Fibroblast of lung (primary cell): ENCODE results near the gene HMCN2. TPM values are rescaled to one million over a fixed set of nuclear protein-coding genes. Genes with fewer than 3 reads are reported as not detected.

ENCODE experiments used
- DNase-seq, 2 donors: peaks; one replicate each; pipeline versions ENCODE4 v3.0.0 to v3.0.0-alpha.2; 2010; ENCODE audit warnings: low read depth in 2 of 2
- H2AFZ ChIP-seq: 2 replicates; pipeline ENCODE4 v1.5.1; 2012; ENCODE audit warnings: low read length, control low read depth, inconsistent platforms
- H3K27ac ChIP-seq: 2 replicates; pipeline ENCODE4 v1.5.1; 2011; ENCODE audit warnings: low read length, control low read depth; ENCODE audit not compliant: insufficient read depth
- H3K27me3 ChIP-seq: 2 replicates; pipeline ENCODE4 v1.5.1; 2011; ENCODE audit warnings: mild to moderate bottlenecking, low read length; ENCODE audit not compliant: control insufficient read depth, insufficient read depth
- H3K36me3 ChIP-seq: 2 replicates; pipeline ENCODE4 v1.5.1; 2011; ENCODE audit warnings: low read length; ENCODE audit not compliant: control insufficient read depth, insufficient read depth
- H3K4me1 ChIP-seq: 2 replicates; pipeline ENCODE4 v1.5.1; 2011; ENCODE audit warnings: low read length; ENCODE audit not compliant: control insufficient read depth, insufficient read depth; ENCODE audit errors: extremely low read depth
- H3K4me2 ChIP-seq: 2 replicates; pipeline ENCODE4 v1.5.1; 2011; ENCODE audit warnings: low read length, control low read depth; ENCODE audit not compliant: insufficient read depth; ENCODE audit errors: extremely low read depth
- H3K4me3 ChIP-seq, 4 experiments: fragments of 200-600 bp in 1 of 4; sonication (generic) in 1 of 4; replicated peaks in 1 of 4; 2 replicates each; pipeline ENCODE4 v1.5.1; 2011 to 2016; ENCODE audit warnings: low read length in 4 of 4, low read depth in 3 of 4, mild to moderate bottlenecking in 3 of 4, control low read depth in 2 of 4, inconsistent platforms in 1 of 4, mixed read lengths in 1 of 4; ENCODE audit not compliant: insufficient read depth in 1 of 4; ENCODE audit errors: control extremely low read depth in 1 of 4
- H3K79me2 ChIP-seq: 2 replicates; pipeline ENCODE4 v1.5.1; 2012; ENCODE audit warnings: mild to moderate bottlenecking, low read length, inconsistent platforms; ENCODE audit not compliant: control insufficient read depth, insufficient read depth
- H3K9ac ChIP-seq: 2 replicates; pipeline ENCODE4 v1.5.1; 2011; ENCODE audit warnings: mild to moderate bottlenecking, low read length, control low read depth; ENCODE audit not compliant: insufficient read depth
- H3K9me3 ChIP-seq: 2 replicates; pipeline ENCODE4 v1.5.1; 2012; ENCODE audit warnings: low read depth, low read length; ENCODE audit not compliant: control insufficient read depth, insufficient read depth
- H4K20me1 ChIP-seq: 2 replicates; pipeline ENCODE4 v1.5.1; 2011; ENCODE audit warnings: low read length; ENCODE audit not compliant: control insufficient read depth, insufficient read depth; ENCODE audit errors: extremely low read depth
- CTCF ChIP-seq, 2 donors: IDR thresholded peaks in 1 of 2; conservative IDR thresholded peaks in 1 of 2; 1 replicate in 1 of 2; 2 replicates in 1 of 2; pipeline ENCODE4 v1.5.1; 2011 to 2012; ENCODE audit warnings: low read length in 2 of 2, control low read depth in 1 of 2, inconsistent platforms in 1 of 2, low read depth in 1 of 2, mild to moderate bottlenecking in 1 of 2
- EZH2 ChIP-seq: IDR thresholded peaks from 2 replicates; pipeline ENCODE4 v1.5.1; 2012; ENCODE audit warnings: low read length, control low read depth, mild to moderate bottlenecking; ENCODE audit errors: missing control alignments
- polyA plus RNA-seq, 2 donors: library from polyadenylated mRNA; depleted of rRNA in 1 of 2; stranded (reverse) in 1 of 2; unstranded in 1 of 2; fragments of >200 nt; gene quantifications; 2 replicates each; pipeline ENCODE4 v1.2.1, GENCODE V29; 2011 to 2012; ENCODE audit warnings: missing spikeins in 1 of 2
- total RNA-seq: library from RNA; depleted of rRNA; stranded (reverse); fragments of >200 nt; gene quantifications from 2 replicates; pipeline ENCODE4 v1.2.1, GENCODE V29; 2014

HMCN2 gene
- total and polyA plus RNA-seq, 2 donors (not counting 1 experiment from before 2014, with no cell fraction given) = under 0.01 TPM; not detected in 1

- Histone ChIP-seq H3K27me3 (no peaks in the 10 kb centered on the region), H3K36me3 (no peaks in the 10 kb centered on the region), H3K4me3 (no peak overlapping the region), H3K27ac (no peak overlapping the region), H2AFZ (no peak overlapping the region), H3K79me2 (no peaks in the 10 kb centered on the region), H3K4me1 (no peaks in the 10 kb centered on the region), H4K20me1 (no peaks in the 10 kb centered on the region), H3K9me3 (no peaks in the 10 kb centered on the region), H3K4me2 (no peak overlapping the region), H3K9ac (no peak overlapping the region)
- no peak for DNase-seq
- TF ChIP-seq EZH2 = no peak
- TF ChIP-seq CTCF (conservative IDR thresholded peaks at IDR 0.05 in 1 of 2, IDR thresholded peaks at IDR 0.05 in 1 of 2; ENCODE audit: low read depth in 1 of 2, low read length in 2 of 2) = no peak
Observed at GRCh38 chr9:130378875-130379648, 113.5 kb downstream of the HMCN2 start.

GRCh38 chr9:130379649-130379970 lies 114.0 kb downstream of the HMCN2 start:
- no peak overlapping the region for H2AFZ ChIP-seq
- H3K4me3 ChIP-seq = no peak overlapping the region
- no peaks in the 10 kb centered on the region for H3K9me3 ChIP-seq
- H3K9ac ChIP-seq = no peak overlapping the region
- no peaks in the 10 kb centered on the region for H3K36me3 ChIP-seq
- no peaks in the 10 kb centered on the region for H3K27me3 ChIP-seq
- H4K20me1 ChIP-seq = no peaks in the 10 kb centered on the region
- H3K27ac ChIP-seq = no peak overlapping the region
- no peaks in the 10 kb centered on the region for H3K79me2 ChIP-seq
- TF ChIP-seq CTCF (conservative IDR thresholded peaks at IDR 0.05 in 1 of 2, IDR thresholded peaks at IDR 0.05 in 1 of 2; ENCODE audit: low read depth in 1 of 2, low read length in 2 of 2) (no peak), EZH2 (no peak)
- no peaks in the 10 kb centered on the region for H3K4me1 ChIP-seq
- H3K4me2 ChIP-seq = no peak overlapping the region
- no peak for DNase-seq

GRCh38 chr9:130380920-130381469 lies 115.4 kb downstream of the HMCN2 start:
- H3K27me3 ChIP-seq = no peaks in the 10 kb centered on the region

More at GRCh38 chr9:130380920-130381469, 115.4 kb downstream of the HMCN2 start:
- no peaks in the 10 kb centered on the region for H3K9me3 ChIP-seq
- H3K79me2 ChIP-seq = no peaks in the 10 kb centered on the region
- no peak overlapping the region for H3K27ac ChIP-seq
- no peak overlapping the region for H3K4me2 ChIP-seq
- TF ChIP-seq CTCF (conservative IDR thresholded peaks at IDR 0.05 in 1 of 2, IDR thresholded peaks at IDR 0.05 in 1 of 2; ENCODE audit: low read depth in 1 of 2, low read length in 2 of 2) (no peak), EZH2 (no peak)
- H4K20me1 ChIP-seq = no peaks in the 10 kb centered on the region
- DNase-seq = no peak
- H3K4me3 ChIP-seq = no peak overlapping the region
- no peaks in the 10 kb centered on the region for H3K36me3 ChIP-seq
- no peak overlapping the region for H3K9ac ChIP-seq
- no peaks in the 10 kb centered on the region for H3K4me1 ChIP-seq
- H2AFZ ChIP-seq = no peak overlapping the region
